Measurements from ENCODE around the gene SUGCT.

DNA sequence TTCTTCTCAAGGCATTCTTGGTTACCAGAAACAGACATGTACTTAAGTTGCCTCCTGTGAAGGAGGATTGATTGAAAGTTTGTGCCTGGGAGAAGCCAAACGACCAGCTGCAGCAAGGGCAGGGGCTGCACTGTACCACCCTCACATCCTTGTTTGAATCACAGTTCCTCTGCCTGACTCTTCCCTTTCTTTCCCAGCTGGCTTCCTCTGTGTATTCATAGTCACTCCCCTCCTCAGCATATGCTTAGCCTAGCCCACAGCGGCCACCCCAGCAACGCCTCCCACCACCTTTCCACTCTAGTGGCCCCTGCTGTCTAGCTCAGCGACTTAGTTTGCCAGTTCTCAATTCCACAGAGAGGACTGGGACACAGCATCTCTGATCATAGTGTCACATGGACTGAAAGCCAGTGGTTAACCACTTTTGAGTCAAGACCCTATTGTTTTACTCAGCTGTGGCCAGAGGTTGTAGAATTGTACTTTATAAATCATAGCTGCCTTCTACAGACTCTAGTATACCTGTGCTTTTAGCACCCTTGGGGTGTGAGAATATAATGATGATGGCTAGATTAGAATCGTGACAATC, 643.0 kb downstream of the SUGCT start:
- TF ChIP-seq, protein P1, sequence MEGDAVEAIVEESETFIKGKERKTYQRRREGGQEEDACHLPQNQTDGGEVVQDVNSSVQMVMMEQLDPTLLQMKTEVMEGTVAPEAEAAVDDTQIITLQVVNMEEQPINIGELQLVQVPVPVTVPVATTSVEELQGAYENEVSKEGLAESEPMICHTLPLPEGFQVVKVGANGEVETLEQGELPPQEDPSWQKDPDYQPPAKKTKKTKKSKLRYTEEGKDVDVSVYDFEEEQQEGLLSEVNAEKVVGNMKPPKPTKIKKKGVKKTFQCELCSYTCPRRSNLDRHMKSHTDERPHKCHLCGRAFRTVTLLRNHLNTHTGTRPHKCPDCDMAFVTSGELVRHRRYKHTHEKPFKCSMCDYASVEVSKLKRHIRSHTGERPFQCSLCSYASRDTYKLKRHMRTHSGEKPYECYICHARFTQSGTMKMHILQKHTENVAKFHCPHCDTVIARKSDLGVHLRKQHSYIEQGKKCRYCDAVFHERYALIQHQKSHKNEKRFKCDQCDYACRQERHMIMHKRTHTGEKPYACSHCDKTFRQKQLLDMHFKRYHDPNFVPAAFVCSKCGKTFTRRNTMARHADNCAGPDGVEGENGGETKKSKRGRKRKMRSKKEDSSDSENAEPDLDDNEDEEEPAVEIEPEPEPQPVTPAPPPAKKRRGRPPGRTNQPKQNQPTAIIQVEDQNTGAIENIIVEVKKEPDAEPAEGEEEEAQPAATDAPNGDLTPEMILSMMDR (IDR thresholded peaks at IDR 0.05; ENCODE audit: low read depth, low read length), result no peak
- TF ChIP-seq POLR2A (IDR thresholded peaks at IDR 0.05; ENCODE audit: extremely low read depth, insufficient read length), result no peak
- TF ChIP-seq, protein P2, sequence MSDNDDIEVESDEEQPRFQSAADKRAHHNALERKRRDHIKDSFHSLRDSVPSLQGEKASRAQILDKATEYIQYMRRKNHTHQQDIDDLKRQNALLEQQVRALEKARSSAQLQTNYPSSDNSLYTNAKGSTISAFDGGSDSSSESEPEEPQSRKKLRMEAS (IDR thresholded peaks at IDR 0.05; ENCODE audit: low read depth, low read length), result no peak
- no peak for TF ChIP-seq MYC (IDR thresholded peaks at IDR 0.05; ENCODE audit: low read depth, low read length)
